ENCODE data around the gene CXXC4. TPM values are rescaled to one million over a fixed set of nuclear protein-coding genes. Genes with fewer than 3 reads are reported as not detected.

CXXC4 gene
- polyA plus RNA-seq, 2 of the 4 experiments (the other 2 are of a cell fraction), result 0.03 to 0.93 TPM

DNA sequence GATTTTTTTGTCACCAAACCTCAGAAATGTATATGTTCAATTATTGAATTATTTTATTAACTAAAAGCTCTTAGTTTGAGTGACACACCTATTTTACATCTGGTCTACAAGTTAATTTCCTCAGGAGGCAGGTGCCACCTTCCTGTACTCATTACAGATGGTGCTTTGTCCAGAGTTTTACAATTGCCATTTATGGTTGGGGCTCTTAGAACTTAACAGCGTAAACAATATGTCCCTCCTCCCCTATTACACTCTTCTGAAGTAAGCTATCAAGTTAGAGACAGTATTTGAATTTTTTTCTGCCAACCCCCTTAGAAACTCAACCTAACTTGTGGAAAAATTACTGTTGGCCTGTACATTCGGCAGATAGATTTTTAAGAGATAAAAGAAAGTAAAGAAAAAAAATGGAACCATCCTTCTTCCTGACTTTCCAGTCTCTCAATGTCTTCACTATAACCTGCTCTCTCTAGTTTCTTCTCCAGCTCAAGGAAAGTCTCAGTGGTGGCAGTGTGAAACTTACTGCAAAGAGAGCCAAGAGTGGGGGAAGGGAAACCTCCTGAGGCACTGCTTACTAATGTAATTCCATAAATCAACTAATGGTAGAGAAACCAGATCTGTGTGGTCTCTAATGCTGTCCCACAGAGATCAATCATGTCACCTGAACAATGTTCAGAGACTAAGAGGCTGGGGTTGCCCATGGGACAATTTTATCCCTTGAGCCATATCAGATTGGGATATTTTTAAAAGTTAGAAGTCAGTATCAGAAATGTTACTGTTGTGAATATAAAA, 7.8 kb downstream of the CXXC4 start:
- Histone ChIP-seq H3K4me1 (peaks cover under 1% of the 10 kb centered on the region; the same call in 1 of the 3 replicates), H3K27ac (no peak overlapping the region), H3K4me2 (no peak overlapping the region), H3K4me3 (no peak overlapping the region), H3K9me3 (no peaks in the 10 kb centered on the region)
- FAIRE-seq (no peak), ATAC-seq (no peak), DNase-seq (ENCODE audit: low read depth in 1 of 2, low spot score in 1 of 2) (no peak)
- 51% methylated on average over 2 of the region's 2 CpGs for WGBS (ENCODE audit: missing lambda C conversion rate)
- no peak for TF ChIP-seq ZC3H11A (IDR thresholded peaks at IDR 0.05)
- TF ChIP-seq EHMT2 (IDR thresholded peaks at IDR 0.05; ENCODE audit: low read depth), result no peak
- TF ChIP-seq CHD4 (IDR thresholded peaks at IDR 0.05; ENCODE audit: borderline replicate concordance), result no peak
- no peak for TF ChIP-seq BHLHE40 (IDR thresholded peaks at IDR 0.05; ENCODE audit: low read depth, low read length)
- no peak for TF ChIP-seq GATA3 (IDR thresholded peaks at IDR 0.05; ENCODE audit: borderline replicate concordance)
- TF ChIP-seq RCOR1 (IDR thresholded peaks at IDR 0.05; ENCODE audit: low read depth, low read length), result no peak
- no peak for TF ChIP-seq CHD2 (IDR thresholded peaks at IDR 0.05; ENCODE audit: low read length, partially characterized antibody)
- TF ChIP-seq NR3C1 (IDR thresholded peaks at IDR 0.05), result no peak
- TF ChIP-seq CBX8 (IDR thresholded peaks at IDR 0.05), result no peak
- TF ChIP-seq ZFP36 (IDR thresholded peaks at IDR 0.05; ENCODE audit: borderline replicate concordance, partially characterized antibody), result no peak
- TF ChIP-seq MAFK (IDR thresholded peaks at IDR 0.05; ENCODE audit: partially characterized antibody), result no peak
- TF ChIP-seq ZSCAN20 (CRISPR knock-in tag; IDR thresholded peaks at IDR 0.05), result no peak
- no peak for TF ChIP-seq JUN (IDR thresholded peaks at IDR 0.05)
- TF ChIP-seq KDM1A (IDR thresholded peaks at IDR 0.05; ENCODE audit: low read depth), result no peak
- no peak for TF ChIP-seq HDAC2 (IDR thresholded peaks at IDR 0.05)
- no peak for TF ChIP-seq HOXA7 (CRISPR knock-in tag; IDR thresholded peaks at IDR 0.05)
- no peak for TF ChIP-seq RFX5 (IDR thresholded peaks at IDR 0.05)
- ChIA-PET POLR2A (no interaction called here), CTCF (no interaction called here)

DNA sequence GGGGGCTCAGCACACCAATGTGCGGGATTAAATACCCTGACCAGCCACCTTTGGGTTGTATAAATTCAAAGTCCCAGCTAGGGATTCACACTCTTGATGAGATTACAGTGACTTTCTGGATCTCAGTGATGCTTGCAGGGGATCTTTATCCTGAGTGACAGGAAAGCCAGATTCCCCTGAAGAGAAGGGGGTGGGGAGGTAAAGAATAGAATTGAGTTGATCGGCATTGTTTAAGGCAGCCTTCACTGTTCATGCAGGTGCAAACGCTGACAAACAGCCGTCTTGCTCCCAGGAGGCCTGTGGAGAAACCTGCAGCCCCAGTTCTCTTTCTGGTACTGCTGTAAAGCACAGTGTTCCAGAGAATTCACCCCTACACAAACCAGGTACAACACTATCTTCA, 19.0 kb downstream of the CXXC4 start:
- POLR2A ChIA-PET, result no interaction called here
- Histone ChIP-seq H3K4me3 (no peak overlapping the region), H3K9me3 (no peaks in the 10 kb centered on the region), H3K27ac (no peak overlapping the region), H3K4me2 (no peak overlapping the region), H3K4me1 (no peaks in the 10 kb centered on the region)
- WGBS (ENCODE audit: missing lambda C conversion rate), result 64% methylated on average over 4 of the region's 4 CpGs
- FAIRE-seq (no peak), DNase-seq (ENCODE audit: low read depth in 1 of 2, low spot score in 1 of 2) (no peak), ATAC-seq (no peak)
- CTCF ChIA-PET, result no interaction called here
- TF ChIP-seq SMC3 (IDR thresholded peaks at IDR 0.05) (no peak), NFE2L2 (conservative IDR thresholded peaks at IDR 0.05; ENCODE audit: low read length) (no peak), EHF (CRISPR knock-in tag; IDR thresholded peaks at IDR 0.05) (no peak), ZC3H11A (IDR thresholded peaks at IDR 0.05) (no peak), RARB (CRISPR knock-in tag; IDR thresholded peaks at IDR 0.05) (no peak), POLR2AphosphoS2 (conservative IDR thresholded peaks at IDR 0.05; ENCODE audit: low read length) (no peak), ZSCAN20 (CRISPR knock-in tag; IDR thresholded peaks at IDR 0.05) (no peak), ZNF302 (CRISPR knock-in tag; IDR thresholded peaks at IDR 0.05) (no peak), FOXS1 (CRISPR knock-in tag; IDR thresholded peaks at IDR 0.05) (no peak), MAFK (IDR thresholded peaks at IDR 0.05; ENCODE audit: partially characterized antibody) (no peak), FOSL2 (IDR thresholded peaks at IDR 0.05) (no peak), FOSL2 (CRISPR knock-in tag; IDR thresholded peaks at IDR 0.05) (no peak), KDM1A (IDR thresholded peaks at IDR 0.05; ENCODE audit: low read depth) (no peak)
- TF ChIP-seq, protein P1, sequence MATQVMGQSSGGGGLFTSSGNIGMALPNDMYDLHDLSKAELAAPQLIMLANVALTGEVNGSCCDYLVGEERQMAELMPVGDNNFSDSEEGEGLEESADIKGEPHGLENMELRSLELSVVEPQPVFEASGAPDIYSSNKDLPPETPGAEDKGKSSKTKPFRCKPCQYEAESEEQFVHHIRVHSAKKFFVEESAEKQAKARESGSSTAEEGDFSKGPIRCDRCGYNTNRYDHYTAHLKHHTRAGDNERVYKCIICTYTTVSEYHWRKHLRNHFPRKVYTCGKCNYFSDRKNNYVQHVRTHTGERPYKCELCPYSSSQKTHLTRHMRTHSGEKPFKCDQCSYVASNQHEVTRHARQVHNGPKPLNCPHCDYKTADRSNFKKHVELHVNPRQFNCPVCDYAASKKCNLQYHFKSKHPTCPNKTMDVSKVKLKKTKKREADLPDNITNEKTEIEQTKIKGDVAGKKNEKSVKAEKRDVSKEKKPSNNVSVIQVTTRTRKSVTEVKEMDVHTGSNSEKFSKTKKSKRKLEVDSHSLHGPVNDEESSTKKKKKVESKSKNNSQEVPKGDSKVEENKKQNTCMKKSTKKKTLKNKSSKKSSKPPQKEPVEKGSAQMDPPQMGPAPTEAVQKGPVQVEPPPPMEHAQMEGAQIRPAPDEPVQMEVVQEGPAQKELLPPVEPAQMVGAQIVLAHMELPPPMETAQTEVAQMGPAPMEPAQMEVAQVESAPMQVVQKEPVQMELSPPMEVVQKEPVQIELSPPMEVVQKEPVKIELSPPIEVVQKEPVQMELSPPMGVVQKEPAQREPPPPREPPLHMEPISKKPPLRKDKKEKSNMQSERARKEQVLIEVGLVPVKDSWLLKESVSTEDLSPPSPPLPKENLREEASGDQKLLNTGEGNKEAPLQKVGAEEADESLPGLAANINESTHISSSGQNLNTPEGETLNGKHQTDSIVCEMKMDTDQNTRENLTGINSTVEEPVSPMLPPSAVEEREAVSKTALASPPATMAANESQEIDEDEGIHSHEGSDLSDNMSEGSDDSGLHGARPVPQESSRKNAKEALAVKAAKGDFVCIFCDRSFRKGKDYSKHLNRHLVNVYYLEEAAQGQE (IDR thresholded peaks at IDR 0.05), result no peak
- TF ChIP-seq, protein P2, sequence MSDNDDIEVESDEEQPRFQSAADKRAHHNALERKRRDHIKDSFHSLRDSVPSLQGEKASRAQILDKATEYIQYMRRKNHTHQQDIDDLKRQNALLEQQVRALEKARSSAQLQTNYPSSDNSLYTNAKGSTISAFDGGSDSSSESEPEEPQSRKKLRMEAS (IDR thresholded peaks at IDR 0.05), result no peak
- TF ChIP-seq, protein P3, sequence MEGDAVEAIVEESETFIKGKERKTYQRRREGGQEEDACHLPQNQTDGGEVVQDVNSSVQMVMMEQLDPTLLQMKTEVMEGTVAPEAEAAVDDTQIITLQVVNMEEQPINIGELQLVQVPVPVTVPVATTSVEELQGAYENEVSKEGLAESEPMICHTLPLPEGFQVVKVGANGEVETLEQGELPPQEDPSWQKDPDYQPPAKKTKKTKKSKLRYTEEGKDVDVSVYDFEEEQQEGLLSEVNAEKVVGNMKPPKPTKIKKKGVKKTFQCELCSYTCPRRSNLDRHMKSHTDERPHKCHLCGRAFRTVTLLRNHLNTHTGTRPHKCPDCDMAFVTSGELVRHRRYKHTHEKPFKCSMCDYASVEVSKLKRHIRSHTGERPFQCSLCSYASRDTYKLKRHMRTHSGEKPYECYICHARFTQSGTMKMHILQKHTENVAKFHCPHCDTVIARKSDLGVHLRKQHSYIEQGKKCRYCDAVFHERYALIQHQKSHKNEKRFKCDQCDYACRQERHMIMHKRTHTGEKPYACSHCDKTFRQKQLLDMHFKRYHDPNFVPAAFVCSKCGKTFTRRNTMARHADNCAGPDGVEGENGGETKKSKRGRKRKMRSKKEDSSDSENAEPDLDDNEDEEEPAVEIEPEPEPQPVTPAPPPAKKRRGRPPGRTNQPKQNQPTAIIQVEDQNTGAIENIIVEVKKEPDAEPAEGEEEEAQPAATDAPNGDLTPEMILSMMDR (IDR thresholded peaks at IDR 0.05), result no peak
- TF ChIP-seq, protein P4, sequence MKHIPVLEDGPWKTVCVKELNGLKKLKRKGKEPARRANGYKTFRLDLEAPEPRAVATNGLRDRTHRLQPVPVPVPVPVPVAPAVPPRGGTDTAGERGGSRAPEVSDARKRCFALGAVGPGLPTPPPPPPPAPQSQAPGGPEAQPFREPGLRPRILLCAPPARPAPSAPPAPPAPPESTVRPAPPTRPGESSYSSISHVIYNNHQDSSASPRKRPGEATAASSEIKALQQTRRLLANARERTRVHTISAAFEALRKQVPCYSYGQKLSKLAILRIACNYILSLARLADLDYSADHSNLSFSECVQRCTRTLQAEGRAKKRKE (CRISPR knock-in tag; IDR thresholded peaks at IDR 0.05; ENCODE audit: low read depth), result no peak
- TF ChIP-seq, protein P5, sequence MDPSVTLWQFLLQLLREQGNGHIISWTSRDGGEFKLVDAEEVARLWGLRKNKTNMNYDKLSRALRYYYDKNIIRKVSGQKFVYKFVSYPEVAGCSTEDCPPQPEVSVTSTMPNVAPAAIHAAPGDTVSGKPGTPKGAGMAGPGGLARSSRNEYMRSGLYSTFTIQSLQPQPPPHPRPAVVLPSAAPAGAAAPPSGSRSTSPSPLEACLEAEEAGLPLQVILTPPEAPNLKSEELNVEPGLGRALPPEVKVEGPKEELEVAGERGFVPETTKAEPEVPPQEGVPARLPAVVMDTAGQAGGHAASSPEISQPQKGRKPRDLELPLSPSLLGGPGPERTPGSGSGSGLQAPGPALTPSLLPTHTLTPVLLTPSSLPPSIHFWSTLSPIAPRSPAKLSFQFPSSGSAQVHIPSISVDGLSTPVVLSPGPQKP (IDR thresholded peaks at IDR 0.05; ENCODE audit: low read depth, low read length), result no peak
